HCT116 (cell line): ENCODE data around the gene BBS10. TPM values are rescaled to one million over a fixed set of nuclear protein-coding genes. Genes with fewer than 3 reads are reported as not detected.

Experiments used
- ATAC-seq: fragments of 200-7000 bp; cut with Tn5 transposase; 2 replicates; pipeline ENCODE4 v1.9.1; 2020; ENCODE audit warnings: mild to moderate bottlenecking, moderate library complexity
- BruUV-seq: library from RNA; stranded (reverse); fragments of 400-500 nt; replicated peaks from 2 replicates; lab custom pipeline; 2021; lab: Mats Ljungman, UMichigan
- CTCF ChIA-PET: fragments of 300-600 bp; sonication (Branson Sonifier 250); formaldehyde crosslinking; loops from one replicate; lab custom pipeline; 2021; ENCODE audit warnings: antibody characterized with exemption; lab: Charles Lee
- POLR2A ChIA-PET: fragments of 300-600, 350-600 bp; sonication (Branson Sonifier 250); formaldehyde crosslinking; loops from one replicate; lab custom pipeline; 2021; ENCODE audit warnings: antibody characterized with exemption; lab: Charles Lee
- RAD21 ChIA-PET, 2 experiments: fragments of 300-600 bp; sonication (Branson Sonifier 250); formaldehyde crosslinking; loops; one replicate each; lab custom pipeline; 2023; ENCODE audit warnings: low total read pairs in 2 of 2; ENCODE audit not compliant: uncharacterized antibody in 2 of 2, unreplicated experiment in 2 of 2, low non-redundant PET in 1 of 2; lab: Charles Lee
- DNase-seq: peaks from one replicate; pipeline ENCODE4 v3.0.0-alpha.2; 2010; ENCODE audit warnings: low read depth, low spot score
- H2AFZ ChIP-seq: fragments of 200-600 bp; shearing (Covaris generic), sonication (generic); 2 replicates; pipeline ENCODE4 v1.6.1; 2017; ENCODE audit warnings: low read depth, mixed run types, mixed read lengths, antibody characterized with exemption, low read length; ENCODE audit not compliant: poor library complexity, severe bottlenecking
- H3K27ac ChIP-seq: 2 replicates; pipeline ENCODE4 v1.5.1; 2012; ENCODE audit warnings: low read depth, low read length
- H3K27me3 ChIP-seq: fragments of 200-600 bp; sonication (generic); 2 replicates; pipeline ENCODE4 v1.6.1; 2016; ENCODE audit warnings: mixed run types, low read length, mixed read lengths; ENCODE audit not compliant: insufficient read depth
- H3K36me3 ChIP-seq, 2 experiments: fragments of 200-500 bp in 1 of 2; fragments of 200-600 bp in 1 of 2; sonication (Bioruptor generic) in 1 of 2; sonication (generic) in 1 of 2; 2 replicates each; pipeline versions ENCODE4 v1.5.1 to v1.6.1; 2014 to 2016; ENCODE audit warnings: low read length in 2 of 2, inconsistent platforms in 1 of 2, mixed read lengths in 1 of 2, mixed run types in 1 of 2; ENCODE audit not compliant: insufficient read depth in 2 of 2, control insufficient read depth in 1 of 2
- H3K4me1 ChIP-seq, 2 experiments: fragments of 200-600 bp in 1 of 2; sonication (generic) in 1 of 2; 2 replicates each; pipeline versions ENCODE4 v1.5.1 to v1.6.1; 2012 to 2017; ENCODE audit warnings: low read length in 2 of 2, inconsistent platforms in 1 of 2, mild to moderate bottlenecking in 1 of 2, mixed read lengths in 1 of 2, mixed run types in 1 of 2, moderate library complexity in 1 of 2; ENCODE audit not compliant: insufficient read depth in 2 of 2, control insufficient read depth in 1 of 2
- H3K4me2 ChIP-seq: fragments of 200-600 bp; sonication (generic); 2 replicates; pipeline ENCODE4 v1.6.1; 2017; ENCODE audit warnings: mixed run types, low read length, mixed read lengths
- H3K4me3 ChIP-seq, 2 experiments: fragments of 200-600 bp in 1 of 2; sonication (generic) in 1 of 2; replicated peaks in 1 of 2; 2 replicates each; pipeline ENCODE4 v1.5.1; 2011 to 2016; ENCODE audit warnings: low read length in 2 of 2, control low read depth in 1 of 2, low read depth in 1 of 2, mild to moderate bottlenecking in 1 of 2, mixed read lengths in 1 of 2, mixed run types in 1 of 2
- H3K79me2 ChIP-seq: fragments of 200-600 bp; sonication (generic); 2 replicates; pipeline ENCODE4 v1.6.1; 2017; ENCODE audit warnings: mild to moderate bottlenecking, mixed run types, low read length, moderate library complexity, mixed read lengths; ENCODE audit not compliant: insufficient read depth
- H3K9ac ChIP-seq: fragments of 200-600 bp; sonication (generic); 2 replicates; pipeline ENCODE4 v1.6.1; 2016; ENCODE audit warnings: low read length, mixed read lengths
- H3K9me2 ChIP-seq: fragments of 200-600 bp; sonication (generic), shearing (Covaris generic); 2 replicates; pipeline ENCODE4 v1.6.1; 2017; ENCODE audit warnings: mixed run types, mild to moderate bottlenecking, moderate library complexity; ENCODE audit not compliant: insufficient read depth
- H3K9me3 ChIP-seq, 2 experiments: fragments of 200-500 bp in 1 of 2; fragments of 200-600 bp in 1 of 2; sonication (Bioruptor generic) in 1 of 2; sonication (generic) in 1 of 2; 2 replicates each; pipeline ENCODE4 v1.6.1; 2014 to 2017; ENCODE audit warnings: low read length in 2 of 2, mixed read lengths in 2 of 2, inconsistent platforms in 1 of 2, low read depth in 1 of 2, mild to moderate bottlenecking in 1 of 2, mixed run types in 1 of 2, moderate library complexity in 1 of 2; ENCODE audit not compliant: control insufficient read depth in 1 of 2, insufficient read depth in 1 of 2
- H4K20me1 ChIP-seq: fragments of 200-600 bp; sonication (generic), shearing (Covaris generic); 2 replicates; pipeline ENCODE4 v1.6.1; 2017; ENCODE audit warnings: mixed run types, mild to moderate bottlenecking, moderate library complexity; ENCODE audit not compliant: insufficient read depth
- ATF3 ChIP-seq: IDR thresholded peaks from 2 replicates; pipeline ENCODE4 v1.6.1; 2012
- CEBPB ChIP-seq: IDR thresholded peaks from 2 replicates; pipeline ENCODE4 v1.6.1; 2012; ENCODE audit warnings: low read depth
- CTCF ChIP-seq, 3 experiments: fragments of 200-600 bp in 1 of 3; sonication (generic) in 1 of 3; IDR thresholded peaks in 2 of 3; conservative IDR thresholded peaks in 1 of 3; 2 replicates each; pipeline ENCODE4 v1.5.1; 2012 to 2017; ENCODE audit warnings: low read depth in 2 of 3, low read length in 2 of 3, antibody characterized with exemption in 1 of 3, borderline replicate concordance in 1 of 3, control low read depth in 1 of 3, mild to moderate bottlenecking in 1 of 3, mixed read lengths in 1 of 3, mixed run types in 1 of 3, moderate library complexity in 1 of 3; ENCODE audit not compliant: insufficient read depth in 1 of 3
- EGR1 ChIP-seq: IDR thresholded peaks from 2 replicates; pipeline ENCODE4 v1.6.1; 2012; ENCODE audit warnings: low read depth
- EZH2 ChIP-seq: fragments of 200-600 bp; sonication (generic); IDR thresholded peaks from 2 replicates; pipeline ENCODE4 v1.6.1; 2017; ENCODE audit warnings: antibody characterized with exemption, mixed run types
- EZH2phosphoT487 ChIP-seq: fragments of 200-600 bp; IDR thresholded peaks from 2 replicates; pipeline ENCODE4 v1.6.1; 2018; ENCODE audit warnings: antibody characterized with exemption, borderline replicate concordance
- FOSL1 ChIP-seq: IDR thresholded peaks from 2 replicates; pipeline ENCODE4 v1.6.1; 2012; ENCODE audit warnings: low read depth
- MAX ChIP-seq: IDR thresholded peaks from 2 replicates; pipeline ENCODE4 v1.6.1; 2012
- POLR2A ChIP-seq: IDR thresholded peaks from 2 replicates; pipeline ENCODE4 v1.7.0; 2011; ENCODE audit warnings: borderline replicate concordance; ENCODE audit not compliant: insufficient read depth, insufficient read length; ENCODE audit errors: extremely low read depth
- REST ChIP-seq: IDR thresholded peaks from 2 replicates; pipeline ENCODE4 v1.6.1; 2012; ENCODE audit warnings: low read depth
- SIN3A ChIP-seq: IDR thresholded peaks from 2 replicates; pipeline ENCODE4 v1.6.1; 2012; ENCODE audit warnings: low read depth
- SP1 ChIP-seq: IDR thresholded peaks from 2 replicates; pipeline ENCODE4 v1.6.1; 2012; ENCODE audit warnings: low read depth
- SRF ChIP-seq: IDR thresholded peaks from 2 replicates; pipeline ENCODE4 v1.6.1; 2012; ENCODE audit warnings: low read depth
- YY1 ChIP-seq: IDR thresholded peaks from 2 replicates; pipeline ENCODE4 v1.6.1; 2011; ENCODE audit warnings: low read length, low read depth, moderate library complexity, mild to moderate bottlenecking; ENCODE audit not compliant: insufficient replicate concordance; ENCODE audit errors: extremely low read depth
- ZNF274 ChIP-seq: fragments of 200-500 bp; sonication (Bioruptor generic); IDR thresholded peaks from 2 replicates; pipeline ENCODE4 v1.6.1; 2014; ENCODE audit warnings: mild to moderate bottlenecking, low read depth, low read length, inconsistent platforms
- intact Hi-C: fragments of 100-400 bp; cut with micrococcal nuclease; formaldehyde crosslinking; loops from 2 replicates; pipeline ENCODE4 v1.10.0; 2022
- total RNA-seq: library from RNA; stranded (reverse); gene quantifications from one replicate; pipeline ENCODE4 v1.2.1, GENCODE V29; 2021; ENCODE audit not compliant: unreplicated experiment

The BBS10 gene
- total RNA-seq, 1 experiment from 2014 or later, result 27.1 TPM

GRCh38 chr12:76374386-76375020 is 26.3 kb upstream of the BBS10 start:
- ATAC-seq (no peak), DNase-seq (no peak)
- POLR2A ChIA-PET, result no interaction called here
- RAD21 ChIA-PET, result no interaction called here
- no peaks in the 10 kb centered on the region for H3K9me2 ChIP-seq
- no peak overlapping the region for H3K4me2 ChIP-seq
- H4K20me1 ChIP-seq, result no peaks in the 10 kb centered on the region
- peaks cover 14 to 30% of the 10 kb centered on the region in 2 experiments for H3K36me3 ChIP-seq
- no TSS peak for BruUV-seq
- TF ChIP-seq EZH2phosphoT487 (no peak), ZNF274 (no peak), REST (no peak), SIN3A (no peak), POLR2A (no peak), CEBPB (no peak), SRF (no peak), FOSL1 (no peak), EGR1 (no peak), YY1 (no peak), CTCF (IDR thresholded peaks at IDR 0.05 in 2 of 3, conservative IDR thresholded peaks at IDR 0.05 in 1 of 3; ENCODE audit: borderline replicate concordance in 1 of 3, insufficient read depth in 1 of 3, low read depth in 2 of 3, low read length in 2 of 3) (no peak), MAX (no peak), ATF3 (no peak), EZH2 (no peak), SP1 (no peak)
- CTCF ChIA-PET, result no interaction called here
- H3K27me3 ChIP-seq, result no peaks in the 10 kb centered on the region
- H3K27ac ChIP-seq, result no peak overlapping the region
- no peaks in the 10 kb centered on the region for H3K4me1 ChIP-seq
- intact Hi-C loops, result no loop called here
- H3K9ac ChIP-seq, result no peak overlapping the region
- no peak overlapping the region for H3K4me3 ChIP-seq
- H2AFZ ChIP-seq, result no peak overlapping the region
- no peaks in the 10 kb centered on the region for H3K79me2 ChIP-seq
- no peaks in the 10 kb centered on the region for H3K9me3 ChIP-seq
